ENCODE measurements around the gene MKLN1. TPM values are rescaled to one million over a fixed set of nuclear protein-coding genes. Genes with fewer than 3 reads are reported as not detected.
"Not testable (repeated sequence)": the region's sequence is repeated elsewhere in the genome, so short reads cannot be mapped to it uniquely, and the experiment has no call there.

MKLN1 gene
- total and polyA plus RNA-seq, 12 donors = 9.5 to 48.2 (median 41.1) TPM

DNA sequence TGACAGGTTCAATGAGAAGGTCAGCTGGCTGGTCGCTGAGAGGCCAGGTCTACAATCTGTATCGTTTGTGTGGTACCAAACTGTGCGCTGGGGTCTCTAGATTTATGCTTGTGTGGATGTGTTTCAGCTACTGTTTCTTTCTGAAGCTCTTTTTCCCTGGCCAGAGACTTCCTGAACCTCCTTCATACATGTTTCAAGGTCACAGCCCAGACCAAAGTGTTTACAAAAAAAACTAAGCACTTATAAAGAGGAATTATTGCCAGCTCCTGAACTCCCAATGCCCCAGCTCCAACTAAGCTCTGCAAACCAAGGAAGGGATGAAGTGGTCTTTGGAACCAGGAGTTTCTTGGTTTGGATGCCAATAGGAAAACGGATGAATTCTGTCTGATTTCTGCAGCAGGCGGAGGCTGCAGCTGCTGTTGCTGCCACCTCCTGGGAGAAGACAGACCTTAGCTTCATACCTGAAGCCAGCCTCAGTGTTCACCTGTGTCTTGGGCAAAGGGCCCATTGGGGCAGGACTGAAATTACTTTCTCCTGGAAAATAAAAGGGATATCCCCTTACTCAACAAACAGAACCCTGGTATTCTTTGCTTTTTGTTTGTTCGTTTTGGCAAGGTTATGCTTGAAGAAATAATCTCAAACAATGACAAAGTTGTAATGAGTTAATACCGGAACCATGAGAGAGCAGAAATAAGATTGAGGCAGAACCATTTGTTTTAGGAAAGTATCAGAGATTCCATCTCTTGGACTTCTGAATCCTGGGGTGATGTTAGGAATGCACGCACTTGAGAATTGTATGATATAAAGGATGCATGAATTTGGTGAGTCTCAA lies 24.6 kb upstream of the MKLN1 start:
- H3K9me3 ChIP-seq = peaks cover 0 to 20% (median 0%) of the 10 kb centered on the region in 11 donors
- TF ChIP-seq, protein P1, sequence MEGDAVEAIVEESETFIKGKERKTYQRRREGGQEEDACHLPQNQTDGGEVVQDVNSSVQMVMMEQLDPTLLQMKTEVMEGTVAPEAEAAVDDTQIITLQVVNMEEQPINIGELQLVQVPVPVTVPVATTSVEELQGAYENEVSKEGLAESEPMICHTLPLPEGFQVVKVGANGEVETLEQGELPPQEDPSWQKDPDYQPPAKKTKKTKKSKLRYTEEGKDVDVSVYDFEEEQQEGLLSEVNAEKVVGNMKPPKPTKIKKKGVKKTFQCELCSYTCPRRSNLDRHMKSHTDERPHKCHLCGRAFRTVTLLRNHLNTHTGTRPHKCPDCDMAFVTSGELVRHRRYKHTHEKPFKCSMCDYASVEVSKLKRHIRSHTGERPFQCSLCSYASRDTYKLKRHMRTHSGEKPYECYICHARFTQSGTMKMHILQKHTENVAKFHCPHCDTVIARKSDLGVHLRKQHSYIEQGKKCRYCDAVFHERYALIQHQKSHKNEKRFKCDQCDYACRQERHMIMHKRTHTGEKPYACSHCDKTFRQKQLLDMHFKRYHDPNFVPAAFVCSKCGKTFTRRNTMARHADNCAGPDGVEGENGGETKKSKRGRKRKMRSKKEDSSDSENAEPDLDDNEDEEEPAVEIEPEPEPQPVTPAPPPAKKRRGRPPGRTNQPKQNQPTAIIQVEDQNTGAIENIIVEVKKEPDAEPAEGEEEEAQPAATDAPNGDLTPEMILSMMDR (IDR thresholded peaks at IDR 0.05) = peak in 8 of 9 donors; percentile 34 to 72 (median 59)
- H3K4me3 ChIP-seq = no peak overlapping the region
- DNase-seq (peak in 1 of 2 donors; percentile 23), ATAC-seq (peak; percentile 36 to 66 (median 49))
- H3K27ac ChIP-seq = peak overlapping the region in 9 of 10 donors; percentile 3 to 78 (median 48)
- WGBS, 2 donors = 74 to 79% methylated on average over 8 of the region's 8 CpGs
- intact Hi-C loops (cut with DNase I) = loop anchor here in 9 of 10 donors (1.0 to 10.0 kb wide), 8 partner anchors 116 to 408 kb away; no protein-coding TSS in a partner anchor
- peaks cover 0 to 40% (median 23%) of the 10 kb centered on the region in 9 donors for H3K4me1 ChIP-seq
- no peaks in the 10 kb centered on the region for H3K36me3 ChIP-seq
- H3K27me3 ChIP-seq = no peaks in the 10 kb centered on the region

GRCh38 chr7:131305152-131305551 lies 22.5 kb upstream of the MKLN1 start:
- TF ChIP-seq, protein P1 (IDR thresholded peaks at IDR 0.05) = no peak
- intact Hi-C loops (cut with DNase I) = loop anchor here in 5 of 10 donors (10.0 kb wide), 3 partner anchors 230 to 410 kb away; no protein-coding TSS in a partner anchor

GRCh38 chr7:131306041-131306440 lies 21.6 kb upstream of the MKLN1 start:
- not testable (repeated sequence) for H3K27me3 ChIP-seq, H3K4me3 ChIP-seq, DNase-seq, H3K27ac ChIP-seq, ATAC-seq, H3K36me3 ChIP-seq
- H3K4me1 ChIP-seq = peaks cover 0 to 25% (median 18%) of the 10 kb centered on the region in 9 donors
- intact Hi-C loops (cut with DNase I) = loop anchor here in 5 of 10 donors (10.0 kb wide), 3 partner anchors 231 to 411 kb away; no protein-coding TSS in a partner anchor
- peaks cover 0 to 20% (median 0%) of the 10 kb centered on the region in 11 donors for H3K9me3 ChIP-seq
- 90 to 94% methylated on average over 3 of the region's 3 CpGs for WGBS, 2 donors

More at GRCh38 chr7:131305152-131305551, 22.5 kb upstream of the MKLN1 start:
- ATAC-seq = no peak
- Histone ChIP-seq H3K27ac (no peak overlapping the region), H3K36me3 (no peaks in the 10 kb centered on the region), H3K4me3 (no peak overlapping the region), H3K27me3 (no peaks in the 10 kb centered on the region), H3K9me3 (peaks cover 0 to 20% (median 0%) of the 10 kb centered on the region in 11 donors), H3K4me1 (peaks cover 0 to 34% (median 23%) of the 10 kb centered on the region in 9 donors)
- no peak for DNase-seq

DNA sequence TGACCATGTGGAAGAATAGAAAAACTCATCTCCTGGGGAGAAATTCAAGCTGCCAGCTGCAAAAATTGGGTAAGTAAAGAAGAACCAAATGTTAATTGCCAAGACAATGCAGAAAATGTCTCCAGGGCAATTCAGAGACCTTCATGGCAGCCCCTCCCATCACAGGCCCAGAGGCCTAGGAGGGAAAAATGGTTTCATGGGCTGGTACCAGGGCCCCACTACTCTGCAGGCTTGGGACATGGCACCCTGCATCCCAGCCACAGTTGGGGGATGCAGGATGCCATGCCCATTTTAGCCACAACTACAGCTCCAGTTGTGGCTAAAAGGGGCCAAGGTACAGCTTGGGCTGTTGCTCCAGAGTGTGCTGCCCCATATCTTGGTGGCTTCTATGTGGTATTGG lies 20.9 kb upstream of the MKLN1 start:
- intact Hi-C loops (cut with DNase I) = loop anchor here in 5 of 10 donors (10.0 kb wide), 3 partner anchors 232 to 412 kb away; no protein-coding TSS in a partner anchor
- H3K9me3 ChIP-seq = peaks cover 0 to 26% (median 0%) of the 10 kb centered on the region in 11 donors
- no peak overlapping the region for H3K4me3 ChIP-seq
- ATAC-seq (no peak), DNase-seq (no peak)
- TF ChIP-seq, protein P1 (IDR thresholded peaks at IDR 0.05) = no peak
- H3K36me3 ChIP-seq = no peaks in the 10 kb centered on the region
- H3K27me3 ChIP-seq = no peaks in the 10 kb centered on the region
- H3K4me1 ChIP-seq = peaks cover 0 to 18% (median 11%) of the 10 kb centered on the region in 9 donors
- H3K27ac ChIP-seq = no peak overlapping the region
